HepG2 (cell line): Measurements from ENCODE around the gene CD7. TPM values are rescaled to one million over a fixed set of nuclear protein-coding genes. Genes with fewer than 3 reads are reported as not detected.

Source experiments
- ATF7 ChIP-seq, 2 experiments: fragments of 450-650 bp in 1 of 2; sonication (generic) in 1 of 2; formaldehyde crosslinking in 1 of 2; IDR thresholded peaks; 2 replicates each; pipeline versions ENCODE4 v1.4.0 to v1.6.1; 2016 to 2020; ENCODE audit warnings: antibody characterized with exemption in 1 of 2, mild to moderate bottlenecking in 1 of 2, missing genetic modification reagents in 1 of 2
- BRCA1 ChIP-seq: sonication (generic); formaldehyde crosslinking; IDR thresholded peaks from 2 replicates; pipeline ENCODE4 v1.4.0; 2020; ENCODE audit warnings: missing genetic modification reagents
- DRAP1 ChIP-seq: IDR thresholded peaks from 2 replicates; pipeline ENCODE4 v1.6.1; 2016; ENCODE audit warnings: missing genetic modification reagents, missing compliant biosample characterization
- KDM5B ChIP-seq: sonication (generic); formaldehyde crosslinking; IDR thresholded peaks from 2 replicates; pipeline ENCODE4 v1.4.0; 2020; ENCODE audit warnings: missing genetic modification reagents, mild to moderate bottlenecking, borderline replicate concordance
- MTF1 ChIP-seq: sonication (generic); formaldehyde crosslinking; IDR thresholded peaks from 2 replicates; pipeline ENCODE4 v1.5.0; 2020; ENCODE audit warnings: missing genetic modification reagents
- NBN ChIP-seq: fragments of 450-650 bp; conservative IDR thresholded peaks from 2 replicates; pipeline ENCODE4 v1.6.1; 2017
- RARA ChIP-seq: IDR thresholded peaks from 2 replicates; pipeline ENCODE4 v1.6.1; 2016; ENCODE audit warnings: missing genetic modification reagents, missing compliant biosample characterization
- RXRA ChIP-seq: sonication (generic); formaldehyde crosslinking; IDR thresholded peaks from 2 replicates; pipeline ENCODE4 v1.5.1; 2020; ENCODE audit warnings: missing genetic modification reagents
- SRF ChIP-seq: IDR thresholded peaks from 2 replicates; pipeline ENCODE4 v1.6.1; 2011; ENCODE audit warnings: mild to moderate bottlenecking, low read depth, low read length, moderate library complexity
- SRSF1 ChIP-seq: fragments of 200-400 bp; formaldehyde crosslinking; optimal IDR thresholded peaks from 2 replicates; pipeline ENCODE3; 2017; ENCODE audit warnings: mild to moderate bottlenecking, low read depth, low read length, moderate library complexity
- TCF7L2 ChIP-seq: IDR thresholded peaks from 2 replicates; pipeline ENCODE4 v1.6.1; 2011; ENCODE audit warnings: mild to moderate bottlenecking, low read depth, low read length, moderate library complexity
- THRA ChIP-seq: sonication (generic); formaldehyde crosslinking; IDR thresholded peaks from 2 replicates; pipeline ENCODE4 v1.4.0; 2020; ENCODE audit warnings: missing genetic modification reagents, borderline replicate concordance
- TP53 ChIP-seq: sonication (generic); formaldehyde crosslinking; conservative IDR thresholded peaks from 2 replicates; pipeline ENCODE4 v1.4.0; 2020; ENCODE audit warnings: missing genetic modification reagents
- ZNF660 ChIP-seq: sonication (generic); formaldehyde crosslinking; IDR thresholded peaks from 2 replicates; pipeline ENCODE4 v1.5.1; 2020; ENCODE audit warnings: mild to moderate bottlenecking, low read depth, missing genetic modification reagents, borderline replicate concordance
- ZNF790 ChIP-seq: sonication (generic); formaldehyde crosslinking; IDR thresholded peaks from 2 replicates; pipeline ENCODE4 v1.8.0; 2022; ENCODE audit warnings: missing genetic modification reagents, mild to moderate bottlenecking, borderline replicate concordance
- polyA plus RNA-seq, 8 experiments: library from polyadenylated mRNA; depleted of rRNA in 3 of 8; stranded (reverse) in 7 of 8; unstranded in 1 of 8; fragments of >200 nt; fragmentation: Illumina TruSeq in 4 of 8; extraction: Trizol in 4 of 8; gene quantifications; 2 replicates each; pipeline versions ENCODE4 v1.2.1 to v1.2.3, GENCODE V29; 2011 to 2016; ENCODE audit warnings: low read depth in 4 of 8, missing spikeins in 1 of 8, mixed read lengths in 1 of 8; ENCODE audit not compliant: insufficient read depth in 1 of 8
- total RNA-seq, 5 experiments: library from RNA; depleted of rRNA; stranded (reverse); fragments of >200 nt; fragmentation: Illumina TruSeq; extraction: Trizol; gene quantifications; 2 replicates each; pipeline ENCODE4 v1.2.3, GENCODE V29; 2016; ENCODE audit warnings: low read depth in 1 of 5
- TF ChIP-seq, protein P1 (sequence below): sonication (generic); formaldehyde crosslinking; IDR thresholded peaks from 2 replicates; pipeline ENCODE4 v1.4.0; 2020; ENCODE audit warnings: missing genetic modification reagents
- TF ChIP-seq, protein P2 (sequence below): sonication (generic); formaldehyde crosslinking; conservative IDR thresholded peaks from 2 replicates; pipeline ENCODE4 v1.4.0; 2020; ENCODE audit warnings: mild to moderate bottlenecking, missing genetic modification reagents, moderate library complexity
- TF ChIP-seq, protein P3 (sequence below): sonication (generic); formaldehyde crosslinking; IDR thresholded peaks from 2 replicates; pipeline ENCODE4 v1.4.0; 2020; ENCODE audit warnings: missing genetic modification reagents
- TF ChIP-seq, protein P4 (sequence below): sonication (generic); formaldehyde crosslinking; IDR thresholded peaks from 2 replicates; pipeline ENCODE4 v1.4.0; 2020; ENCODE audit warnings: mild to moderate bottlenecking, missing genetic modification reagents

CD7 gene
- total and polyA plus RNA-seq, 2 of the 13 experiments (the other 11 are each of a cell fraction or from before 2014, with no cell fraction given): 67.6 to 76.4 TPM

- TF ChIP-seq, protein P1, sequence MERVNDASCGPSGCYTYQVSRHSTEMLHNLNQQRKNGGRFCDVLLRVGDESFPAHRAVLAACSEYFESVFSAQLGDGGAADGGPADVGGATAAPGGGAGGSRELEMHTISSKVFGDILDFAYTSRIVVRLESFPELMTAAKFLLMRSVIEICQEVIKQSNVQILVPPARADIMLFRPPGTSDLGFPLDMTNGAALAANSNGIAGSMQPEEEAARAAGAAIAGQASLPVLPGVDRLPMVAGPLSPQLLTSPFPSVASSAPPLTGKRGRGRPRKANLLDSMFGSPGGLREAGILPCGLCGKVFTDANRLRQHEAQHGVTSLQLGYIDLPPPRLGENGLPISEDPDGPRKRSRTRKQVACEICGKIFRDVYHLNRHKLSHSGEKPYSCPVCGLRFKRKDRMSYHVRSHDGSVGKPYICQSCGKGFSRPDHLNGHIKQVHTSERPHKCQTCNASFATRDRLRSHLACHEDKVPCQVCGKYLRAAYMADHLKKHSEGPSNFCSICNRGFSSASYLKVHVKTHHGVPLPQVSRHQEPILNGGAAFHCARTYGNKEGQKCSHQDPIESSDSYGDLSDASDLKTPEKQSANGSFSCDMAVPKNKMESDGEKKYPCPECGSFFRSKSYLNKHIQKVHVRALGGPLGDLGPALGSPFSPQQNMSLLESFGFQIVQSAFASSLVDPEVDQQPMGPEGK (CRISPR knock-in tag): 0 out of 2 replicates have a peak, but pooled peaks have one; percentile 30
- TF ChIP-seq RARA (CRISPR knock-in tag): peak; percentile 92
- no peak for TF ChIP-seq SRF
- TF ChIP-seq ATF7 (IDR thresholded peaks at IDR 0.05): no peak
- TF ChIP-seq ATF7 (CRISPR knock-in tag; IDR thresholded peaks at IDR 0.05): 0 out of 2 replicates have a peak, but pooled peaks have one; percentile 32
- no peak for TF ChIP-seq ZNF790 (CRISPR knock-in tag)
- 0 out of 2 replicates have a peak, but pooled peaks have one; percentile 42 for TF ChIP-seq RXRA (CRISPR knock-in tag)
- TF ChIP-seq BRCA1 (CRISPR knock-in tag): no peak
- TF ChIP-seq, protein P2, sequence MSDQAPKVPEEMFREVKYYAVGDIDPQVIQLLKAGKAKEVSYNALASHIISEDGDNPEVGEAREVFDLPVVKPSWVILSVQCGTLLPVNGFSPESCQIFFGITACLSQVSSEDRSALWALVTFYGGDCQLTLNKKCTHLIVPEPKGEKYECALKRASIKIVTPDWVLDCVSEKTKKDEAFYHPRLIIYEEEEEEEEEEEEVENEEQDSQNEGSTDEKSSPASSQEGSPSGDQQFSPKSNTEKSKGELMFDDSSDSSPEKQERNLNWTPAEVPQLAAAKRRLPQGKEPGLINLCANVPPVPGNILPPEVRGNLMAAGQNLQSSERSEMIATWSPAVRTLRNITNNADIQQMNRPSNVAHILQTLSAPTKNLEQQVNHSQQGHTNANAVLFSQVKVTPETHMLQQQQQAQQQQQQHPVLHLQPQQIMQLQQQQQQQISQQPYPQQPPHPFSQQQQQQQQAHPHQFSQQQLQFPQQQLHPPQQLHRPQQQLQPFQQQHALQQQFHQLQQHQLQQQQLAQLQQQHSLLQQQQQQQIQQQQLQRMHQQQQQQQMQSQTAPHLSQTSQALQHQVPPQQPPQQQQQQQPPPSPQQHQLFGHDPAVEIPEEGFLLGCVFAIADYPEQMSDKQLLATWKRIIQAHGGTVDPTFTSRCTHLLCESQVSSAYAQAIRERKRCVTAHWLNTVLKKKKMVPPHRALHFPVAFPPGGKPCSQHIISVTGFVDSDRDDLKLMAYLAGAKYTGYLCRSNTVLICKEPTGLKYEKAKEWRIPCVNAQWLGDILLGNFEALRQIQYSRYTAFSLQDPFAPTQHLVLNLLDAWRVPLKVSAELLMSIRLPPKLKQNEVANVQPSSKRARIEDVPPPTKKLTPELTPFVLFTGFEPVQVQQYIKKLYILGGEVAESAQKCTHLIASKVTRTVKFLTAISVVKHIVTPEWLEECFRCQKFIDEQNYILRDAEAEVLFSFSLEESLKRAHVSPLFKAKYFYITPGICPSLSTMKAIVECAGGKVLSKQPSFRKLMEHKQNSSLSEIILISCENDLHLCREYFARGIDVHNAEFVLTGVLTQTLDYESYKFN (CRISPR knock-in tag): 0 out of 2 replicates have a peak, but pooled peaks have one; percentile 32
- TF ChIP-seq TCF7L2: no peak
- TF ChIP-seq ZNF660 (CRISPR knock-in tag): no peak
- TF ChIP-seq SRSF1: peak; percentile 63
- TF ChIP-seq, protein P3, sequence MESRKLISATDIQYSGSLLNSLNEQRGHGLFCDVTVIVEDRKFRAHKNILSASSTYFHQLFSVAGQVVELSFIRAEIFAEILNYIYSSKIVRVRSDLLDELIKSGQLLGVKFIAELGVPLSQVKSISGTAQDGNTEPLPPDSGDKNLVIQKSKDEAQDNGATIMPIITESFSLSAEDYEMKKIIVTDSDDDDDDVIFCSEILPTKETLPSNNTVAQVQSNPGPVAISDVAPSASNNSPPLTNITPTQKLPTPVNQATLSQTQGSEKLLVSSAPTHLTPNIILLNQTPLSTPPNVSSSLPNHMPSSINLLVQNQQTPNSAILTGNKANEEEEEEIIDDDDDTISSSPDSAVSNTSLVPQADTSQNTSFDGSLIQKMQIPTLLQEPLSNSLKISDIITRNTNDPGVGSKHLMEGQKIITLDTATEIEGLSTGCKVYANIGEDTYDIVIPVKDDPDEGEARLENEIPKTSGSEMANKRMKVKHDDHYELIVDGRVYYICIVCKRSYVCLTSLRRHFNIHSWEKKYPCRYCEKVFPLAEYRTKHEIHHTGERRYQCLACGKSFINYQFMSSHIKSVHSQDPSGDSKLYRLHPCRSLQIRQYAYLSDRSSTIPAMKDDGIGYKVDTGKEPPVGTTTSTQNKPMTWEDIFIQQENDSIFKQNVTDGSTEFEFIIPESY (CRISPR knock-in tag): peak; percentile 92
- TF ChIP-seq, protein P4, sequence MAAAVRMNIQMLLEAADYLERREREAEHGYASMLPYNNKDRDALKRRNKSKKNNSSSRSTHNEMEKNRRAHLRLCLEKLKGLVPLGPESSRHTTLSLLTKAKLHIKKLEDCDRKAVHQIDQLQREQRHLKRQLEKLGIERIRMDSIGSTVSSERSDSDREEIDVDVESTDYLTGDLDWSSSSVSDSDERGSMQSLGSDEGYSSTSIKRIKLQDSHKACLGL (CRISPR knock-in tag): 0 out of 2 replicates have a peak, but pooled peaks have one; percentile 48
- no peak for TF ChIP-seq DRAP1 (CRISPR knock-in tag)
- TF ChIP-seq NBN: no peak
- TF ChIP-seq KDM5B: peak; percentile 32; the same call in 1 of the 2 replicates
- TF ChIP-seq THRA: peak; percentile 39; the same call in 1 of the 2 replicates
- TF ChIP-seq MTF1 (CRISPR knock-in tag): no peak
- TF ChIP-seq TP53 (CRISPR knock-in tag): no peak
Observed at GRCh38 chr17:82315703-82316358, 1.6 kb downstream of the CD7 start (continued).
